Measurements from ENCODE around the gene IFNA7. TPM values are rescaled to one million over a fixed set of nuclear protein-coding genes. Genes with fewer than 3 reads are reported as not detected.

The IFNA7 gene
- total and polyA plus RNA-seq, 10 of the 15 experiments (the other 5 are each of a cell fraction or from before 2014, with no cell fraction given): not detected

DNA sequence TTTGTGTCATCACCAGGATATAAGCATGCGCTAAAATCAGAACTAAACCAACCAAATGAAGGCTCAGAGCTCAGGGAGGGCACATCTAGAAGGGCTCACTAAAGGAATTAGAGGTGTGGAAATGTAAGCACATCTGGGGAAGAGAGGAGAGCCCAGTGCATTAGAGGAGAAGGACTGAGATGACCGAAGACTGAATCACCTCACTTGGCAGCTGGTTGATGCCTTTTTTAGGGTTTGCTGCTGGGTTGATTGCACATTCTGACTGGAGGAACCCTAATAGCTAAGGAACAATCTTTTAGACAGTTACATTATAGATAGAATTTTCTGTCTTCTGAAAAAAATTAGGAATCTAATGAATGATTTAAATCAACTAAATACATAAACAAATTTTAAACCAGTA, 27.3 kb downstream of the IFNA7 start:
- Histone ChIP-seq H3K36me3 (ENCODE audit: control insufficient read depth in 2 of 2, insufficient read depth in 2 of 2, low read length in 1 of 2) (no peaks in the 10 kb centered on the region), H3K4me1 (ENCODE audit: control insufficient read depth, insufficient read depth, low read length) (no peaks in the 10 kb centered on the region), H3K4me2 (ENCODE audit: control insufficient read depth, insufficient read depth) (no peak overlapping the region), H2AFZ (ENCODE audit: control insufficient read depth, low read depth, low read length) (no peak overlapping the region), H3K79me2 (ENCODE audit: control insufficient read depth, insufficient read depth, low read length) (no peaks in the 10 kb centered on the region), H4K20me1 (ENCODE audit: control insufficient read depth, insufficient read depth) (no peaks in the 10 kb centered on the region), H3K9ac (ENCODE audit: control insufficient read depth, insufficient read depth, low read length) (no peak overlapping the region), H3K27me3 (replicated peaks in 1 of 2; ENCODE audit: control insufficient read depth in 2 of 2, insufficient read depth in 2 of 2, low read length in 1 of 2) (no peaks in the 10 kb centered on the region; a peak in 1 of 4 replicates), H3K4me3 (no peak overlapping the region), H3K9me3 (replicated peaks; ENCODE audit: control insufficient read depth, insufficient read depth, low read length) (no peaks in the 10 kb centered on the region), H3K27ac (ENCODE audit: control insufficient read depth, insufficient read depth) (no peak overlapping the region)
- RAD21 ChIA-PET (ENCODE audit: unreplicated experiment): interaction anchor here (1.0 kb wide), 1 partner anchor 9 kb away, joined by 3 read pairs; no protein-coding TSS in a partner anchor
- intact Hi-C loops (cut with micrococcal nuclease; ENCODE audit: unreplicated experiment) (no loop called here), in situ Hi-C loops (cut with MboI) (no loop called here)
- CTCF ChIA-PET: interaction anchor here (0.9 to 2.4 kb wide), 4 partner anchors 8 to 61 kb away, joined by 4 to 16 read pairs (median 5); no protein-coding TSS in a partner anchor
- ATAC-seq (no peak), FAIRE-seq (no peak), DNase-seq (ENCODE audit: low read depth, low spot score) (no peak)
- POLR2A ChIA-PET: no interaction called here
- 48% methylated on average over 2 of the region's 2 CpGs for WGBS (ENCODE audit: insufficient coverage, insufficient replicate concordance, low lambda C conversion rate, missing lambda C conversion rate)
- no TSS peak for BruUV-seq (replicated peaks)
- SMC1A ChIA-PET (ENCODE audit: uncharacterized antibody, unreplicated experiment): interaction anchor here (0.9 to 1.5 kb wide), 2 partner anchors 8 to 21 kb away, joined by 3 to 4 read pairs; no protein-coding TSS in a partner anchor
- TF ChIP-seq BHLHE40 (IDR thresholded peaks at IDR 0.05; ENCODE audit: borderline replicate concordance in 1 of 2, low read depth in 2 of 2, low read length in 1 of 2) (no peak), SPI1 (IDR thresholded peaks at IDR 0.05; ENCODE audit: borderline replicate concordance, insufficient read depth, low read depth, low read length) (no peak), EP300 (IDR thresholded peaks at IDR 0.05; ENCODE audit: borderline replicate concordance in 1 of 2, control insufficient read depth in 1 of 2, low read depth in 2 of 2, low read length in 2 of 2) (no peak), SRF (IDR thresholded peaks at IDR 0.05; ENCODE audit: low read depth in 2 of 2, low read length in 2 of 2) (no peak), KDM1A (IDR thresholded peaks at IDR 0.05; ENCODE audit: borderline replicate concordance) (no peak), KLF5 (IDR thresholded peaks at IDR 0.05; ENCODE audit: partially characterized antibody) (no peak), EED (IDR thresholded peaks at IDR 0.05; ENCODE audit: low read depth) (no peak), MXI1 (IDR thresholded peaks at IDR 0.05; ENCODE audit: low read depth, low read length) (no peak)
- TF ChIP-seq, protein P1, sequence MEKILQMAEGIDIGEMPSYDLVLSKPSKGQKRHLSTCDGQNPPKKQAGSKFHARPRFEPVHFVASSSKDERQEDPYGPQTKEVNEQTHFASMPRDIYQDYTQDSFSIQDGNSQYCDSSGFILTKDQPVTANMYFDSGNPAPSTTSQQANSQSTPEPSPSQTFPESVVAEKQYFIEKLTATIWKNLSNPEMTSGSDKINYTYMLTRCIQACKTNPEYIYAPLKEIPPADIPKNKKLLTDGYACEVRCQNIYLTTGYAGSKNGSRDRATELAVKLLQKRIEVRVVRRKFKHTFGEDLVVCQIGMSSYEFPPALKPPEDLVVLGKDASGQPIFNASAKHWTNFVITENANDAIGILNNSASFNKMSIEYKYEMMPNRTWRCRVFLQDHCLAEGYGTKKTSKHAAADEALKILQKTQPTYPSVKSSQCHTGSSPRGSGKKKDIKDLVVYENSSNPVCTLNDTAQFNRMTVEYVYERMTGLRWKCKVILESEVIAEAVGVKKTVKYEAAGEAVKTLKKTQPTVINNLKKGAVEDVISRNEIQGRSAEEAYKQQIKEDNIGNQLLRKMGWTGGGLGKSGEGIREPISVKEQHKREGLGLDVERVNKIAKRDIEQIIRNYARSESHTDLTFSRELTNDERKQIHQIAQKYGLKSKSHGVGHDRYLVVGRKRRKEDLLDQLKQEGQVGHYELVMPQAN (conservative IDR thresholded peaks at IDR 0.05): no peak
